ENCODE measurements around the gene ELL2. TPM values are rescaled to one million over a fixed set of nuclear protein-coding genes. Genes with fewer than 3 reads are reported as not detected.

The ELL2 gene
- total and polyA plus RNA-seq, 2 donors (not counting 1 experiment from before 2014, with no cell fraction given), result 7.2 to 27.0 TPM

DNA sequence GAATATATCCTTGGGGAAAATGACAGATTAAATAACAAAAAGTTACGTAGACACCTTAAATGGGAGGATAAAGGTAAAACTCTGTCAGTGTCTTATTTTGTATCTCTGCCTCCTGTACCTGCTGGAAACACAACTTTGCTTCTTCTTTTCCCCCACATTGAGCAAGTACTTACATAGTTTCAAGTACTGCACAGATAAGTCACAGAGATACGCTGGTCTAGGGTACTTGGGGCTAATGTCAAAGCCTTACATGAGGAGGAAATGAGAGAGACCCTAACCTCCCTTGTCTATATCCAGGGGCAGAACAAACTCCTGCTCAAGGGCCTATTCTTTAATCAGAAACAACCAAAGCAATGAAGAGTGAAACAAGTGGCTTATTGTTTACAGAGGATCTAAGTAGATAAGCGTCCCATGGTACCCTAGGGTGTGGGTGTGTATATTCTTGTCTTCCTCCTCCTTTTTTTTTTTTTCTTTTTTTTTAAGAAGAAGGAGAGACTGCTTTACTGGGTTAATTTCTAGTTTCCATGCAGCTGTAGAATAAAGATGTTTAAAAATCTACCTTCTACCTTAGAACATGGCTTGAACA lies 43.1 kb downstream of the ELL2 start:
- Mint-ChIP-seq H3K27ac (no peak overlapping the region), H3K4me3 (no peak overlapping the region), H3K27me3 (no peaks in the 10 kb centered on the region), H3K4me1 (peaks cover 30% of the 10 kb centered on the region), H3K9me3 (ENCODE audit: insufficient read depth) (no peaks in the 10 kb centered on the region)
- ChIA-PET POLR2A (interaction anchor here (0.5 kb wide), 1 partner anchor 10 kb away, joined by 3 read pairs; no protein-coding TSS in a partner anchor), CTCF (no interaction called here)
- Histone ChIP-seq H4K20me1 (ENCODE audit: control insufficient read depth, insufficient read depth, low read length, poor library complexity, severe bottlenecking) (peaks cover 8% of the 10 kb centered on the region), H3K27me3 (replicated peaks in 1 of 4; ENCODE audit: control extremely low read depth in 1 of 4, control insufficient read depth in 3 of 4, insufficient read depth in 4 of 4, low read length in 3 of 4) (no peaks in the 10 kb centered on the region), H3K4me2 (replicated peaks; ENCODE audit: low read depth, low read length, poor library complexity, severe bottlenecking) (no peak overlapping the region), H3K27ac (ENCODE audit: low read length in 2 of 2) (no peak overlapping the region), H3K9ac (ENCODE audit: low read length) (no peak overlapping the region), H3K79me2 (ENCODE audit: control insufficient read depth, insufficient read depth, low read length) (no peaks in the 10 kb centered on the region), H3K4me1 (ENCODE audit: control insufficient read depth in 2 of 2, insufficient read depth in 2 of 2, low read length in 2 of 2) (peaks cover 0 to 9% of the 10 kb centered on the region in 2 donors), H3K9me3 (ENCODE audit: control extremely low read depth in 1 of 3, control insufficient read depth in 2 of 3, insufficient read depth in 1 of 3, low read length in 2 of 3) (no peaks in the 10 kb centered on the region), H3K4me3 (ENCODE audit: control extremely low read depth in 1 of 5, extremely low read depth in 1 of 5, insufficient read depth in 1 of 5, low read depth in 2 of 5, low read length in 4 of 5) (no peak overlapping the region), H3K36me3 (replicated peaks in 1 of 2; ENCODE audit: control extremely low read depth in 1 of 2, control insufficient read depth in 1 of 2, extremely low read depth in 1 of 2, insufficient read depth in 2 of 2, low read length in 1 of 2) (peaks cover 0 to 6% of the 10 kb centered on the region in 2 experiments), H2AFZ (ENCODE audit: insufficient read depth, low read depth, low read length, poor library complexity, severe bottlenecking) (no peak overlapping the region)
- TF ChIP-seq EZH2 (IDR thresholded peaks at IDR 0.05; ENCODE audit: borderline replicate concordance, insufficient read depth, low read depth, low read length, poor library complexity, severe bottlenecking), result no peak
- TF ChIP-seq, protein P1, sequence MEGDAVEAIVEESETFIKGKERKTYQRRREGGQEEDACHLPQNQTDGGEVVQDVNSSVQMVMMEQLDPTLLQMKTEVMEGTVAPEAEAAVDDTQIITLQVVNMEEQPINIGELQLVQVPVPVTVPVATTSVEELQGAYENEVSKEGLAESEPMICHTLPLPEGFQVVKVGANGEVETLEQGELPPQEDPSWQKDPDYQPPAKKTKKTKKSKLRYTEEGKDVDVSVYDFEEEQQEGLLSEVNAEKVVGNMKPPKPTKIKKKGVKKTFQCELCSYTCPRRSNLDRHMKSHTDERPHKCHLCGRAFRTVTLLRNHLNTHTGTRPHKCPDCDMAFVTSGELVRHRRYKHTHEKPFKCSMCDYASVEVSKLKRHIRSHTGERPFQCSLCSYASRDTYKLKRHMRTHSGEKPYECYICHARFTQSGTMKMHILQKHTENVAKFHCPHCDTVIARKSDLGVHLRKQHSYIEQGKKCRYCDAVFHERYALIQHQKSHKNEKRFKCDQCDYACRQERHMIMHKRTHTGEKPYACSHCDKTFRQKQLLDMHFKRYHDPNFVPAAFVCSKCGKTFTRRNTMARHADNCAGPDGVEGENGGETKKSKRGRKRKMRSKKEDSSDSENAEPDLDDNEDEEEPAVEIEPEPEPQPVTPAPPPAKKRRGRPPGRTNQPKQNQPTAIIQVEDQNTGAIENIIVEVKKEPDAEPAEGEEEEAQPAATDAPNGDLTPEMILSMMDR (IDR thresholded peaks at IDR 0.05), result no peak
- ATAC-seq (ENCODE audit: low read depth) (no peak), DNase-seq (no peak)
- no CpG with 5 or more reads among the region's 3 CpGs for WGBS (ENCODE audit: insufficient coverage)
- intact Hi-C loops (cut with micrococcal nuclease), result no loop called here

DNA sequence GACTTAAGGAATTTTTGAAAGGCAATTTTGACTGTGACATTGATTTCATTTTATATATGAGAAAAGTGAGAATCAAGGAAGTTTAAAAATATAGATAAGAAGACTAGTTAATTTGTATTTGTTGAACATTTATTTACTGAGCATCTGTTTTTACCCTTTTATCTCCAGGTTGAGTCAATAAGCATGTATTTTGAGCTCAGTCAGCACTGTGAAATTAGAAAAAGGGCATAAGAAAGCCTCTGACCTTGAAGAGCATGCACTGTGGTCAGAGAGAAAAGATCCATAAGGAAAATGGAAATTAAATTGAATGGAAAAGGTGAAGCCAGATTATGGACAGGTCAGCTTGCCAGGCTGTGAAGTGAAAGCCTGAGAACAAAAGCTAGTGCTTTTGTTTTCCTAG lies 44.4 kb downstream of the ELL2 start:
- no peak overlapping the region for H3K4me3 ChIP-seq (ENCODE audit: control extremely low read depth in 1 of 5, extremely low read depth in 1 of 5, insufficient read depth in 1 of 5, low read depth in 2 of 5, low read length in 4 of 5)
- intact Hi-C loops (cut with micrococcal nuclease), result no loop called here
- Mint-ChIP-seq H3K9me3 (ENCODE audit: insufficient read depth) (no peaks in the 10 kb centered on the region), H3K27ac (no peak overlapping the region), H3K4me1 (peaks cover 27% of the 10 kb centered on the region), H3K4me3 (no peak overlapping the region), H3K27me3 (no peaks in the 10 kb centered on the region)
- no peaks in the 10 kb centered on the region for H3K9me3 ChIP-seq (ENCODE audit: control extremely low read depth in 1 of 3, control insufficient read depth in 2 of 3, insufficient read depth in 1 of 3, low read length in 2 of 3)
- H3K36me3 ChIP-seq (replicated peaks in 1 of 2; ENCODE audit: control extremely low read depth in 1 of 2, control insufficient read depth in 1 of 2, extremely low read depth in 1 of 2, insufficient read depth in 2 of 2, low read length in 1 of 2), result peaks cover 0 to 6% of the 10 kb centered on the region in 2 experiments
- H3K4me2 ChIP-seq (replicated peaks; ENCODE audit: low read depth, low read length, poor library complexity, severe bottlenecking), result no peak overlapping the region
- no peaks in the 10 kb centered on the region for H3K27me3 ChIP-seq (replicated peaks in 1 of 4; ENCODE audit: control extremely low read depth in 1 of 4, control insufficient read depth in 3 of 4, insufficient read depth in 4 of 4, low read length in 3 of 4)
- H3K4me1 ChIP-seq (ENCODE audit: control insufficient read depth in 2 of 2, insufficient read depth in 2 of 2, low read length in 2 of 2), result peaks cover 0 to 8% of the 10 kb centered on the region in 2 donors
- peaks cover 8% of the 10 kb centered on the region for H4K20me1 ChIP-seq (ENCODE audit: control insufficient read depth, insufficient read depth, low read length, poor library complexity, severe bottlenecking)
- H3K27ac ChIP-seq (ENCODE audit: low read length in 2 of 2), result no peak overlapping the region
- CTCF ChIA-PET, result no interaction called here
- H3K79me2 ChIP-seq (ENCODE audit: control insufficient read depth, insufficient read depth, low read length), result no peaks in the 10 kb centered on the region
- DNase-seq (no peak), ATAC-seq (ENCODE audit: low read depth) (no peak)
- no peak for TF ChIP-seq EZH2 (IDR thresholded peaks at IDR 0.05; ENCODE audit: borderline replicate concordance, insufficient read depth, low read depth, low read length, poor library complexity, severe bottlenecking)
- TF ChIP-seq, protein P1 (IDR thresholded peaks at IDR 0.05), result no peak
- POLR2A ChIA-PET, result no interaction called here
- no peak overlapping the region for H2AFZ ChIP-seq (ENCODE audit: insufficient read depth, low read depth, low read length, poor library complexity, severe bottlenecking)
- no peak overlapping the region for H3K9ac ChIP-seq (ENCODE audit: low read length)
